ENCODE data around the gene RAD51B.

The RAD51B gene

GRCh38 chr14:68203871-68204270 is 384.3 kb downstream of the RAD51B start:
- no peak for DNase-seq (ENCODE audit: low read depth in 1 of 2, low spot score in 1 of 2)
- Histone ChIP-seq H3K27me3 (ENCODE audit: insufficient read depth, poor library complexity, severe bottlenecking) (no peaks in the 10 kb centered on the region), H3K27ac (replicated peaks) (no peak overlapping the region), H3K4me3 (replicated peaks; ENCODE audit: insufficient read depth, low read length) (no peak overlapping the region)
- no peak for TF ChIP-seq REST (IDR thresholded peaks at IDR 0.05; ENCODE audit: insufficient replicate concordance, low read depth)
- no peak for TF ChIP-seq GABPA (IDR thresholded peaks at IDR 0.05; ENCODE audit: low read depth)
- no peak for TF ChIP-seq POLR2AphosphoS5 (IDR thresholded peaks at IDR 0.05; ENCODE audit: low read depth)
- TF ChIP-seq SPI1 (IDR thresholded peaks at IDR 0.05; ENCODE audit: borderline replicate concordance, low read depth) = no peak
- no peak for TF ChIP-seq CTCF (IDR thresholded peaks at IDR 0.05; ENCODE audit: insufficient read depth, low read length)

- Histone ChIP-seq H3K4me3 (replicated peaks; ENCODE audit: insufficient read depth, low read length) (no peak overlapping the region), H3K27me3 (ENCODE audit: insufficient read depth, poor library complexity, severe bottlenecking) (no peaks in the 10 kb centered on the region)
- DNase-seq (ENCODE audit: low read depth in 1 of 2, low spot score in 1 of 2) = no peak
Observed at GRCh38 chr14:68208218-68208617, 388.6 kb downstream of the RAD51B start.

More at GRCh38 chr14:68208218-68208617, 388.6 kb downstream of the RAD51B start:
- no peak for TF ChIP-seq GABPA (IDR thresholded peaks at IDR 0.05; ENCODE audit: low read depth)
- no peak for TF ChIP-seq POLR2AphosphoS5 (IDR thresholded peaks at IDR 0.05; ENCODE audit: low read depth)
- TF ChIP-seq REST (IDR thresholded peaks at IDR 0.05; ENCODE audit: insufficient replicate concordance, low read depth) = no peak
- no peak for TF ChIP-seq CTCF (IDR thresholded peaks at IDR 0.05; ENCODE audit: insufficient read depth, low read length)
- TF ChIP-seq SPI1 (IDR thresholded peaks at IDR 0.05; ENCODE audit: borderline replicate concordance, low read depth) = no peak
- no peak overlapping the region for H3K27ac ChIP-seq (replicated peaks)

Measured in HL-60 (cell line).